ENCODE data around the gene HDAC8.
"Not testable (repeated sequence)": the region's sequence is repeated elsewhere in the genome, so short reads cannot be mapped to it uniquely, and the experiment has no call there.

Gene HDAC8

DNA sequence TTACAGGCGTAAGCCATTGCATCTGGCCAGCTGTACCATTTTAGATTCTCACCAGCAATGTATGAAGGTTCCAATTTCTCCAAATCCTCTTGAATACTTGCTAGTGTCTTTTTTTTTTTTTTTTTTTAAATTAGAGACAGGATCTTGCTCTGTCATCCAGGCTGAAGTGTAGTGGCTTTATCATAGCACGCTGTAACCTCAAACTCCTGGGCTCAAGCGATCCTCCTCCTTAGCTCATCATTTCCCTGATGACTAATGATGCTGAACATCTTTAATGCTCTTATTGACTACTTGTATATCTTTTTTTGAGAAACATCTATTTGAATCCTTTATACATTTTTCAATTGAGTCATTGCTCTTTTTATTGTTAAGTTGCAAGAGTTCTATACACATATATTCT, 40.3 kb downstream of the HDAC8 start:
- no peak for DNase-seq

DNA sequence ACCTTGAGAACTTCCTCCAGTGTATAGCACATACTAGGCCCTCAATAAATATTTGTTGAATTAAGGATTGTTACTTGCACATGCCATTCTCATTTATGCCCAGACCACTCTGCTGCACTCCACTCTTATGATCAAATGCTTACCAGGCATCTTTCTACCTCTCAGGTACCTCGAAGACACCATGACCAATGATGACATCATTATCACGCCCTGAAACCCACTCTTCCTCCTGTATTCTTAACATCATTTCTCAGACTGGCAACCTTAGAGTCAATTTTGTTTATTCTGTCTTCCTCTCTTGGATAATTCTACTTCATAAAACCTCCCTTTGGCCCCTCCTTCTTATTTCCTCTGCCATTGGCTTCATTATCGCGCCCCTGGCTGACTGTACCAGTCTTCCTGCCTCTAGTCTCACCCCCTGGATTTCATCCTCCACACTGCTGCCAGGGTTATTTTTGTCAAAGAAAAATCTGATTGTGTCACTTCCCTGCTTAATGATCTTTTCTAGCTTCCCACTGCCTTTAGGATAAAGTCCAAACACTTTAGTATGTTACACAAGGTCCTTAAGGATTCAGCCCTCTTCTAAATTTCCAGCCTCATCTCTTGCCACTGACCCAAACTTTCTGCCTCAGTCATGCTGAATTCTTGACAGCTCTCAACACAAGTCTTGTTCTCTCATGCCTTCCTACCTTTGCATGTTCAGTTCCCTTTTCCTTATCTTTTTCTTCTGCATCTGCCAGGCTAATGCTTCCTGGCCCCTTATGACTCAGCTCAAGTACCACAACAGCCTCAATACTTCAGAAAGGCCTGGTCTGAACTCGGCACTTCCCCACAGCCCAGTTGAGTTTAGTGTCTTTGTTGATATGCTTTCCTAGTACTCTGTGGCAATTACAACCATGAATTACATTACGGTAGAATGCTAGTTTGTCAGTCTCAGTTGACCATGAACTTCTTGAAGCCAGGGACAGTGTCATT, 45.8 kb downstream of the HDAC8 start:
- DNase-seq = no peak

DNA sequence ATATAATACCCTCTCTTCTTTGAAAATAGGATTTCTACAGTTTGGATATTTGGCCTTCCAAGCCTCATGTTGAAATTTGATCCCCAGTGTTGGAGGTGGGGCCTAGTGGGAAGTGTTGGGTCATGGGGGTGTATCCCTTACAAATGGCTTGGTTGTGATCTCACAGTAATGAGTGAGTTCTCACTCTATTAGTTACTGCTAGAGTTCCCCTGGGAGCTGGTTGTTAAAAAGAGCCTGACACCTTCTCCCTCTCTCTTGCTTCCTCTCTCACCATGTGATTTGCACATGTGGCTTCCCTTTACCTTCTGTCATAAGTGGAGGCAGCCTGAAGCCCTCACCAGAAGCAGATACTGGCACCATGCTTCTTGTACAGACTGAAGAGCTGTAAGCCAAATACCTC, 73.9 kb downstream of the HDAC8 start:
- DNase-seq = no peak

DNA sequence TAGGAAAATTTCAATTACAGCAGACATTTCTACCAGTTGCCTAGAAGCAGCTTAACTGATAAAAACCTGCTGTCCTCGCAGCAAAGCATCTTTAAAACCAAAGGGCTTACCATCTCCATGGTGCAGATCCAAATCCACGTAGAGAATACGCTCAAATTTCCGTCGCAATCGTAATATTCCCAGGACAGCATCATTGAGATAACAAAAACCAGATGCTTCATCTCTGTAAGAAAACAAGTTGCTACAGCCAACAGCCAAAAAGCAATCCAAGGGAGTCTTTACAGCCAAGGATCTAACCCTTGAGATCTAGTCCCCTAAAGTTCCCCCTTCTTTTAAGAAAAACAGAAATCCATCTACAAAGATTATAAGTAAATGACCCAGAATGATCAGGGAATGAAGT, 77.6 kb downstream of the HDAC8 start:
- no peak for DNase-seq

DNA sequence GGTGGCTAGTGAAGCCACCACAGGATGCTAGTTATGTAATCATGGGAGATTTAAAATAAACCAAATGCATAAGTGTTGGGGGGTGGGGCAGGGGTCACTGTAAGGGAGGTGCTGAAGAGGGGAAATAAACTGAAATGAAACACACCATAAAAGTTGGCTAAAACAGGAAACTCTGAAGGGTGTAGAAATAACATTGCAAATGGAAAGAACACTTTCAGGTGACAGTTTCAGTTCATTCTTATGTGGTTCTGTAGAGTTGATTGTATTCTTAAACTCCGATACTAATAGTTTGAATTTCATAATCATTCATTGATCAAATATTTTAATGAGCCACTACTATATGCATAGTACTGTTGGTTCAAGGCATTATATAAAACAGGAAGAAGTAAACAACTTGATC, 80.1 kb downstream of the HDAC8 start:
- no peak for DNase-seq

DNA sequence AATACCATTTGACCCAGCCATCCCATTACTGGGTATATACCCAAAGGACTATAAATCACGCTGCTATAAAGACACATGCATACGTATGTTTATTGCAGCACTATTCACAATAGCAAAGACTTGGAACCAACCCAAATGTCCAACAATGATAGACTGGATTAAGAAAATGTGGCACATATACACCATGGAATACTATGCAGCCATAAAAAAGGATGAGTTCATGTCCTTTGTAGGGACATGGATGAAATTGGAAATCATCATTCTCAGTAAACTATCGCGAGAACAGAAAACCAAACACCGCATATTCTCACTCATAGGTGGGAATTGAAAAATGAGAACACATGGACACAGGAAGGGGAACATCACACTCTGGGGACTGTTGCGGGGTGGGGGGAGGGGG, 82.4 kb downstream of the HDAC8 start:
- not testable (repeated sequence) for DNase-seq

DNA sequence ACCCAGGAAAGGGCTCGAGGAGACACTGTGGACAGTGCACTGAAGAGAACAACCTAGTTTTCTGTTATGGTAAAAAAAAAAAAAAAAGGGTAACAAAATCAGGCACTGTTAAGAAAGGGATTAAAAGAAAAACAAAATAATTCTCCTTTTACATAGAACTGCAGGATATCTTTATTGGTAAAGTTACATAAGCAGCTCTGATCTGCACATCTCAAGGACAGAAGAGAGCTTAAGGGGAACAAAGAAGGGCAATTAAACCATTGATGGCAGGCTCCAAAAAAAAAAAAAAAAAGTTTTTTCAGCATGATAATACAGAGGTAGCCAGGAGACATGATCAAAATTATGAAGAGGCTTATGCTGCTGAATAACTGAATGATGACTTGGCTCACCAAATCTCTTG, 85.0 kb downstream of the HDAC8 start:
- DNase-seq = no peak

DNA sequence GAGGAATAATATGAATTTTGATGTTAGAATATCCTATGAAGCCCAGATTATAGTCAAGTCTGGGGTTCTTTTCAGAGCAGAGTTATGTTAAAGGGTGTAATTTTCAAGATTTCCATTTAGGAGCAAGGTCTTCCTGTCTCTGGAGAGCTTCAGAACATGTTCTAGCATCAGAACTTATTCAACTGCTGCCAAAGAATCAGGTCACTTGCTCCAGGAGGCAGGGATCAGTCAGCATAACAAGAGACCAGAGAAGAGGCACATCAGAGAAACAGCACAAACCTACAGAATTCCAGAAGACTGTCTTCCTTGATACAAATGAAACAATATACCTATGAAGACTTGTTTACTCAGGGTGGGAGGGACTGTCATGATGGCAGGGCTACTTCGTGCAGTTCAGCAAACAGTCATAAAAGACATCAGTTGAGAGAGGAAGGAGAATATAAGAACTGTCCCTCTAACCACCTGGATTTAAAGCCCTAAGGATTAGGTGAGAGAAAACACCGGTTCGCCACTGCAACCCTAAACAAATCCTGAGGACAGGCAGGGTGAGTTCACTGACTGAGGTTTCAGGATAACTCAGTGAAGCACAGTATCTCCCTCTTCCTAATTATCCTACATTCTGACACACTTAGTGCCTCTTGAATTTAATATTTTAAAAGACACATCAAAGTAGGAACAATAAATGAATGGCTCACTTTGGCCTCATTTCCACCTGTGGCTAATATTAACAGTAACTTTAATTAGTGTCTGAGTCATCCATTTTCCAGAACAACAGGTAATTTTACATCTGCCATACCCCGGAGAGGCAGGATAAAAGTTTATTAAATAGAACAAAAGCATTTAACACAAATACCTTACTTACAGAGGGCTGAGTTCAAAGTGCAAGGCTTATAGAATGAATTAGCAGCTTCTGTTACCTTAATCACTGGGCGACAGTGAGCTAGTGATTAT, 93.0 kb downstream of the HDAC8 start:
- DNase-seq = no peak

DNA sequence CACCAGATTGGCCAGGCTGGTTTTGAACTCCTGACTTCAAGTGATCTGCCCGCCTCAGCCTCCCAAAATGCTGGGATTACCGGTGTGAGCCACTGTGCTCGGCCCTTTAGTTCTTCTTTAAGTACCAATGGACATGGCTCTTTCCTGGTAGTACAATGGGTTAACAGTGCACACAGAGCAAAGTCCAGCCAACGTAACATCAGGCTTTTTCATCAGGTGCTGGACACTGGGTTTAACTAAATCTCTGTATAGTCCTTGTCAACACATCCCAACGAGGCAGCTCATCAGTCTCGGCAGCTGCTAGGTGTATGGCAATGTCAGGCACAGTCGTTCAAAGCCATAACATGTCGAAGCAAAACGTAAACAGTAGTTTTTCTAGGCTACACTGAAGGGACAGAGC, 93.8 kb downstream of the HDAC8 start:
- no peak for DNase-seq

DNA sequence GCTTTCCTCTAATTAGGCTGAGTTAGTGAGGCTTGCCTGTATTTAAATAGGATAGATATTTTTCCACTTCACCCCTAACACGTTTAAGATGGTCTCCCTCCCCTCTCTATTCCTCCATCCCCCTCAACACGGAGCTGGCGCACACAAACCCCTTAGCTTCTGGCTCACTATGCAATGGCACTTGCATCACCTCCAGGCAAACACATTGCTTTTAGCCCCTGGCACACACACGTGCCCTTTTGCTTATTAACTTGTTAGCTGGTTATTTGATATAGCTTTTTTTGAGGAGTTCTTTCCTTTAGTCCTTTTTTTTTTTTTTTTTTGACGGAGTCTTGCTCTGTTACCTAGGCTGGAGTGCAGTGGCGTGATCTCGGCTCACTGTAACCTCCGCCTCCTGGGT, 94.3 kb downstream of the HDAC8 start:
- no peak for DNase-seq

DNA sequence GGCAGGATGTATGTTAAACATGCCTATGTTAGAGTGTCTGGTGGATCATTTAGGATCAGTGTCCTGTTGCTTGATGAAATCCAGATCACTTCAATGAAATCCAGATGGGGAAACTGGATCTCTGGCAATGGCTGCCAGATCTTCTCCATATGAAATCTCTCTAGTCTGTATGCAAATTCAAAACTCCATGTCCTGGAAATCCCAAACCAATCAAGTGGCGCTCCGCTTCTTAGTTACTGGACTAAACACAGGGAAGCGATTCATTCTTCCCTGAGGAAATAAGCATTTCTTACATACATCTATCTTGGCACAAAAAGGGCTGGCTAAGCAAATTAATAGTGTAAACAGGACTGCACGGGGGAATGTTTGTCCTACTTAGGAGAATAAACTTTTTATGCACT, 94.9 kb downstream of the HDAC8 start:
- peak; percentile 9 for DNase-seq

DNA sequence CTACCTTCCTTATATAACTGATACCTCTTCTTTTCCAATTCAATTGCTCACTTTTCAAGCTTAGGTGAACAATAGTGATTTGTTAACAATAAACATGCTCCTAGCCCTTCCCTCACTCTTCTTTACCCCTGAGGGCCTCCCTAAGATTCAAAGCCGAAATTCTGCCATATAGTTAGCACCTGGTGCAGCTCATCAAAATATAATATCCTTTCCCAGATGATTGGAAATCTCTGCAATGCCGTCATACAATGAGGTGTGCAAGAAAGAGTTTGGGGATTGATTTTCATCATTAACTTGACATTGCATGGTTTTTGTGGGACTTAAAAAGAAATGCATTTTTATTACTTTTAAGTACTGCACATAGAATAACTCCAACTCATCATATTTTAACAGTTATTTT, 95.3 kb downstream of the HDAC8 start:
- no peak for DNase-seq

DNA sequence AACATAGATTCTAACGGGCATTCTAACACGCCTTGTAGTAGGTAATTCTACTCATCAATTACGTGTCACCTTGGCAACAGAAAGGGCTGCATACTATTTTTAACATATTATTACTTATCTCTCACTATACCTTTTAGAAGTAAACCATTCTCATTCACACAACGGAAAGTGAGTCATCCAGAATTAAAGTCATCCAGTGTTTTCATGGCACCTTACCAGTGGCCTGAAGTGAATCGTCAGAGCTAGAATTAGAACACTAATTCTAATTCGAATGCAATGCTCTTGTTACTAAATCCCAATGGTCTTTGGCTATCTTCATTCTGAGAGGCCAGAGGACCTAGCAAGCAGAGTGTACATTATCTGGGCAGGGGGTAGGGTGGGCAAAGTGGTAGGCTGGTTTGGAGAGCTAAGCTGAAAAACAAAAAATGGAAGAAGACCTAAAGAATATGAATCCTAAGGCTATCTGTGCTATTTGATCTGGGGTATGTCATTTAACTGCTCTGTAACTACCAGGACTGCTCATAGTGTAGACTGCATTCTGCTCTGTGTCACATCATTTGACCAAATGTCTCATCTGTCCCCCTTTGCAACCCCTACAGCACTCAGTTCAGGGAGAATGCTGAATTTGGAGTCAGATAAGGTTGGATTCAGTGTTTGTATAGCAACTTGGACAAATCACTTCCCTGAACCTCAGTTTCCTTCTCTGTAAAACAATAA, 96.5 kb downstream of the HDAC8 start:
- no peak for DNase-seq

DNA sequence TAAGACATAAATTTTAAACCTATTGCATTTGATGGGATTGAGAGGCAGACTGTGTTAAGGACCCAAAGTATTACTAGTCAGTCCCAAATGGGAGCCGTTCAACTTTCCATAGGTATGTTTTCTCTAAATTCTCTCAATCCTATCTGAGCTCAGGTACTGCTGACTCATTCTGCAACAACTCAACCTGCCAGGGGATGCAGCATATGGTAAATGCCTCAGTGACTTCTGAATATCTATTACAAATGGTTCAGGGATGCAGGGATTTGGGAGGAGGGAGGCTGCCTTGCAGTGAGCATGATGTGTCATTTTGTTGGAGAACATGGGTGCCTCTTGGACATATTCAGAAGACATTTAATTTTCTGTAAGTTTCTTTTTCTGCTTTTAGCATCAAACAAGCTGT, 97.3 kb downstream of the HDAC8 start:
- no peak for DNase-seq

DNA sequence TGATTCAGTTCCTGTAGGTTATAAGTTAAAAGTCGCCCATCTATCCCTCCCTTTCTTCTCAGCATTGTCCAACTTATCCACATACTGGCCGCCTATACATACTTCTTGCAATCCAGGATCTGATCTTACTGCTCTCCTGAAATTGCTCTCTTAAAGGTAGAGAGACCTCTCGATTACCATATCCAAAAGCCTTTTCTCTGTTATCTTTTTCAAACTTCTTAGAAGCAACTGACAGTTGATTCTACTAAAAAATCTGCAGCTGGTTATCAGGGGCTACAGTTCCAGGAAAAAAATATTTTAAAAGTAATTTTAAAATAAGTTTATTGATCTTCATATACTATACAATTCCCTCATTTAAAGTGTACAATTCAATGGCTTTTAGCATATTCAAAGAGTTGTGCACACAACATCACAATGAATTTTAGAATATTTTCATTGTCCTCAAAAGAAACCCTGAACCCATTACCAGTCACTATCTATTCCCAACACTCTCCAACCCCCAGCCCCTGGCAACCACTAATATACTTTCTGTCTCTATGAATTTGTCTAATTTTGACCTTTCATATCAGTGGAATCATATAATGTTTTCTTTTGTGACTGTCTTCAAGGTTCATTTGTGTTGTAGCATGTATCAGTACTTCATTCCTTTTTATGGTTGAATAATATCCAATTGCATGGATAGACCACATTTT, 102.0 kb downstream of the HDAC8 start:
- DNase-seq = no peak

DNA sequence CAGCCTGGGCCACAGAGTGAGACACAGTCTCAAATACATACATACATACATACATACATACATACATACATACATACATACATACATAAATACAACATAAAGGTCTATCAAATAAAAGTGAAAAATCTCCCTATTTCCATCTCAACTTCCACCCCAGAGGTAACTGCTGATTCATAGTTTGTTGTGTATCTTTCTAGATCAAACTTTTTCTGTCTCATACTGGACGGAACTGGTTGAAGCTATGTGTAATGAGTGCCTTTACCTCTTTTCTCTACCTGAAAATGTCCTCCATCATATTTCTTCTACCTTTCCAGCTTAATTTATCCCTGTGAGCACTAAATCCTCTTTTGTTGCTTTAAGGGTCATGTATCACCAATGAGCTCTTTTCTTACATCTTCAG, 102.5 kb downstream of the HDAC8 start:
- DNase-seq = no peak

DNA sequence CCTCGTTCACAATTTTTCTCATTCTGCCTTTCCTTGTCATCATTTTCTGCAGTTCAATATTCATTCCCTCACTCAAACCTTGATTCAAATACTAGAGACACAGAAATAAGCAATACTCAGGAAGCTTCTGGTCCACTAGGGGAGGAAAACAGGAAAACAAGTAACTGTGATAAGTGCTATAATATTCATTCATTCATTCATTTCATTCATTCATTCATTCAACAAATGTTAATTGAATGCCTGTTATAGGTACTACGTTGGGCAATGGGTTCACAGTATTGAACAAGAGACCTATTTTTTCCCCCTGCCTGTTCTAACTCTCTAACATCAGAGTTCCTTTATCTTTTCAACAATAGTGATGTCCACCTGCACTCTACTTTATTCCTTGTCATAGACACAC, 104.0 kb downstream of the HDAC8 start:
- DNase-seq = no peak

DNA sequence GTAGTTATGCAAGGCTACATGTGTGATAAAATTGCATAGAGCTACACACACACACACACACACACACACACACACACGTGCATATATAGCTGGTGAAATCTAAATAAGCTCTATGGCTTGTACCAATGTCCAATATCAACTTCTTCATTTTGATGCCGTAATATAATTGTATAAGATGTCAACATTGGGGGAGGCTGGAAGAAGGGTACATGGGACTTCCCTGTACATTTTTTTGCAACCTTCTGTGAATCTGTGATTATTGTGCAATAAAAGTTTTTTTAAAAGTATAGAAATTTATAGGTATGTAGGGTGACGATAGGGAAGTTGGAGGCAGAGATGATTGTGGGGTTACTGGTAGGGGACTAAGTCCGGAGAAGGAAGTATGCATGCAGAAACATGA, 105.5 kb downstream of the HDAC8 start:
- DNase-seq = no peak

DNA sequence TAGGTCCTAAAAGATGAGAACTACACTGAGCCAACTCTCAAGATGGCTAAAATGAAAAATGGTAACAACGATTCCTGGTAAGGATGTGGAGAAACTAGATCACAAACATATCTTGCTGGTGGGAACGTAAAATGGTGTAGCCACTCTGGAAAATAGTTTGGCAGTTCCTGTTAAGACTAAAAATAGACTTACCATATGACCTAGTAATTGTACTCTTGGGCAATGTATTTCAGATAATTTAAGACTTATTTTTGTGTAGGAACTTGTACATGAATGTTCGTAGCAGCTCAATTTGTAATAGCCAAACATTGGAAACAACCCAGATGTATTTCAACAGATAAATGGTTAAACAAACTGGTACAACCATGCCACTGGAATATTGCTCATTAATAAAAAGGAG, 106.2 kb downstream of the HDAC8 start:
- no peak for DNase-seq

DNA sequence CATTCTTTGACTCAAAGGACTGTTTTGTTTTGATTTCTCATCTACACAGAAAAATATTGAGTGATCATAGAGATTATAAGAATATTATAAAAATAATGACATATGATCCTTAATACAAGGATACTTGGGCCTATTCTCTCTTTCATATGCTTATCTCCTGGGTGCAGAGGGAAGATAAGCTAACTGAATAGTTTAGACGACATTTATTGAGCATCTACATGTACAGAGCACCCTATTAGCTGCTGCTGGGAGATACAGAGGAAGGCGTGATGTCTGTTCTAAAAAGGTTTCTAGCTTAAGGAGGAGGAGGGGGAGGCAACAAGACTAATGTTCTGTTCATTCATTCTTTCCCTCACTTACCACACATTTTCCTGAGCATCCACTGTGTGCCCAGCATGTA, 106.8 kb downstream of the HDAC8 start:
- DNase-seq = no peak

DNA sequence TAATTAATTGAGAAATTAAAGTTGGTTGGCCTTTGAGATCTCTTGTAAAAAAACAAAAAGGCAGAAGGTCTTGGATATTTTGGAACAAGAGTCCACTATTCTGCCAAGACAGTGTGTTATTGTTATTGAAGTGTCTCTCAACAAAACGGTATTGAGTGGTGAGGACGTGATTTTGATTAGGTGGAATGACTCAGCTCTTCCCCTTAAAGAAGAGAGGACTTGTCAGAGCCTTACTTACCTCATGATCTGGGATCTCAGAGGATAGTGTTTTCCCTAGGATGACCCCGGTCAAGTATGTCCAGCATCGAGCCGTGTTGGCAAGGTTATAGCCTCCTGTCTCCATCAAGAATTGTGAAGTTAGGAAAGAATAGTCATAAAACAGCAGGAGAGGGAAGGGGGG, 110.9 kb downstream of the HDAC8 start:
- no peak for DNase-seq

DNA sequence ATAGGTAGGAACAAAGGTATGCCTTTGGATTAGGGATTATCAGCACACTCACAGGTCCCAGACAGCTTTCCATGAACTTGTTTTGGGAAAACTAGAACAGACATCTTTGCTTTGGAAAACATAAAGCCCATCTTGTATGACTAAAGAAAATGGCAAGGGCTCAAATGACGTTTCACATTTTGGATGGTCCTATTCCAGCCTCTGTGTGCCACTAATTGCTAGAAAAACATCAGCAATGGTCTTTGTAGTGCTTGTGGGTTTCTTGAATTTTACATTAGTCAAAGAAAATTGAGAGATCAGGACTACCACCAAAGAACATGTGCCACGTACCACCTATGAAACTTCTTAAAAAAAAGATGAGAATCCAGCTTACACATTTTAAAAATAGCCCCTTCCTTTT, 111.4 kb downstream of the HDAC8 start:
- no peak for DNase-seq

DNA sequence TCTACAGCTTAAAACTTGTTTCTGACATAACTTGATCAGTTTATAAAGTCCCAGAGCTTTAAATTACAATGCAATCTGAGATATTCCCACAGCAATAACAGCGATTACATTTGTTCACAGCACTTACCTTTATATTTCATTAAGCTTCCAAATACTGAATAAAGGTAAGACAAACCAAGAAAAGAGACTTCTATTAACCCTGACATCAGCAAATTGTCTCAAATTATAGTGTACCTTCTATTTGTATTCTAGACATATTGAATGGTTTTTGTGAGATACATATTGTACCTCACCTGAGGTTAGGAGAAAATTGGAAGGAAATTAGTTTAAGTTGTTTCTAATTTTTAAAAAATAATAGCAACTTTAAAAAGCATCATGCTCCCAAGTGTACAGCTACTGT, 111.9 kb downstream of the HDAC8 start:
- DNase-seq = no peak

Data from NCI-H1048 (cell line).